Neural cell (in vitro differentiated cells): ENCODE results near the gene LRMDA. TPM values are rescaled to one million over a fixed set of nuclear protein-coding genes. Genes with fewer than 3 reads are reported as not detected.

Source experiments
- H2AFZ ChIP-seq: fragments of 200-600, 300-800 bp; sonication (generic), shearing (Covaris generic); 2 replicates; pipeline ENCODE4 v1.6.0; 2014; ENCODE audit warnings: low read depth, mild to moderate bottlenecking, antibody characterized with exemption, low read length, moderate library complexity
- H3F3A ChIP-seq: fragments of 200-600 bp; shearing (Covaris generic); 2 replicates; pipeline ENCODE4 v1.6.1; 2016; ENCODE audit warnings: mild to moderate bottlenecking, moderate library complexity, mixed read lengths, antibody characterized with exemption, low read length; ENCODE audit not compliant: insufficient read depth, poor library complexity, severe bottlenecking
- H3K27ac ChIP-seq: fragments of 200-600, 300-800 bp; sonication (generic), shearing (Covaris generic); 2 replicates; pipeline ENCODE4 v1.5.1; 2014; ENCODE audit warnings: mild to moderate bottlenecking, low read length, moderate library complexity
- H3K27me3 ChIP-seq: fragments of 300-800, 200-600 bp; sonication (generic), shearing (Covaris generic); 2 replicates; pipeline ENCODE4 v1.6.0; 2014; ENCODE audit warnings: mild to moderate bottlenecking, low read depth, low read length, moderate library complexity; ENCODE audit not compliant: insufficient read depth
- H3K36me3 ChIP-seq: fragments of 300-800, 200-600 bp; sonication (generic), shearing (Covaris generic); 2 replicates; pipeline ENCODE4 v1.5.1; 2014; ENCODE audit warnings: mild to moderate bottlenecking, antibody characterized with exemption, low read length, moderate library complexity; ENCODE audit not compliant: insufficient read depth
- H3K4me2 ChIP-seq: fragments of 300-800, 200-600 bp; sonication (generic), shearing (Covaris generic); 2 replicates; pipeline ENCODE4 v1.6.0; 2014; ENCODE audit warnings: mild to moderate bottlenecking, low read length
- H3K4me3 ChIP-seq: fragments of 300-800, 200-600 bp; sonication (generic), shearing (Covaris generic); 2 replicates; pipeline ENCODE4 v1.5.1; 2014; ENCODE audit warnings: mild to moderate bottlenecking, low read length, moderate library complexity
- H3K79me2 ChIP-seq: fragments of 200-600 bp; shearing (Covaris generic); replicated peaks from 2 replicates; pipeline ENCODE4 v1.6.0; 2014; ENCODE audit warnings: mild to moderate bottlenecking, low read length, moderate library complexity; ENCODE audit not compliant: insufficient read depth
- H3K9ac ChIP-seq: fragments of 300-800, 200-600 bp; sonication (generic), shearing (Covaris generic); 2 replicates; pipeline ENCODE4 v1.6.1; 2016; ENCODE audit warnings: mild to moderate bottlenecking, low read length, mixed read lengths
- H3K9me2 ChIP-seq: fragments of 200-600 bp; shearing (Covaris generic); 2 replicates; pipeline ENCODE4 v1.6.1; 2016; ENCODE audit warnings: mild to moderate bottlenecking, low read length, mixed read lengths; ENCODE audit not compliant: insufficient read depth
- H3K9me3 ChIP-seq: fragments of 200-600, 300-800 bp; sonication (generic), shearing (Covaris generic); 2 replicates; pipeline ENCODE4 v1.6.1; 2016; ENCODE audit warnings: mild to moderate bottlenecking, mixed run types, low read length, moderate library complexity, mixed read lengths
- H4K20me1 ChIP-seq: fragments of 200-600 bp; shearing (Covaris generic); 2 replicates; pipeline ENCODE4 v1.6.1; 2016; ENCODE audit warnings: mild to moderate bottlenecking, mixed run types; ENCODE audit not compliant: insufficient read depth
- EP300 ChIP-seq: fragments of 450-650 bp; conservative IDR thresholded peaks from 2 replicates; pipeline ENCODE4 v1.6.1; 2014; ENCODE audit warnings: antibody characterized with exemption, mild to moderate bottlenecking, moderate library complexity; ENCODE audit not compliant: poor library complexity, severe bottlenecking
- EZH2 ChIP-seq: fragments of 200-600, 300-800 bp; shearing (Covaris generic), sonication (generic); IDR thresholded peaks from 2 replicates; pipeline ENCODE4 v1.6.1; 2014; ENCODE audit warnings: antibody characterized with exemption, low read length, borderline replicate concordance, mild to moderate bottlenecking; ENCODE audit not compliant: insufficient read depth, poor library complexity, severe bottlenecking
- MXI1 ChIP-seq: fragments of 450-650 bp; conservative IDR thresholded peaks from 2 replicates; pipeline ENCODE4 v1.6.1; 2014; ENCODE audit warnings: antibody characterized with exemption, mild to moderate bottlenecking; ENCODE audit not compliant: poor library complexity, severe bottlenecking
- POLR2AphosphoS5 ChIP-seq: IDR thresholded peaks from 2 replicates; pipeline ENCODE4 v1.6.1; 2012
- RAD21 ChIP-seq: fragments of 450-650 bp; conservative IDR thresholded peaks from 2 replicates; pipeline ENCODE4 v1.6.1; 2014; ENCODE audit warnings: antibody characterized with exemption, mild to moderate bottlenecking, moderate library complexity
- SMC3 ChIP-seq: fragments of 450-650 bp; conservative IDR thresholded peaks from 2 replicates; pipeline ENCODE4 v1.6.1; 2014; ENCODE audit warnings: antibody characterized with exemption, mild to moderate bottlenecking, moderate library complexity; ENCODE audit not compliant: poor library complexity
- TAF1 ChIP-seq: IDR thresholded peaks from 2 replicates; pipeline ENCODE4 v1.6.1; 2012; ENCODE audit warnings: low read depth
- polyA plus RNA-seq: library from polyadenylated mRNA; depleted of rRNA; stranded (reverse); fragments of >200 nt; gene quantifications from 2 replicates; pipeline ENCODE4 v1.2.3, GENCODE V29; 2014
- TF ChIP-seq, protein P1 (sequence below): IDR thresholded peaks from 2 replicates; pipeline ENCODE4 v1.6.1; 2012; ENCODE audit warnings: borderline replicate concordance
- TF ChIP-seq, protein P2 (sequence below): fragments of 450-650 bp; IDR thresholded peaks from 2 replicates; pipeline ENCODE4 v1.5.1; 2014; ENCODE audit warnings: antibody characterized with exemption, mild to moderate bottlenecking, moderate library complexity; ENCODE audit not compliant: poor library complexity, severe bottlenecking

Gene LRMDA
- polyA plus RNA-seq, 1 donor from 2014 or later = 5.6 TPM

DNA sequence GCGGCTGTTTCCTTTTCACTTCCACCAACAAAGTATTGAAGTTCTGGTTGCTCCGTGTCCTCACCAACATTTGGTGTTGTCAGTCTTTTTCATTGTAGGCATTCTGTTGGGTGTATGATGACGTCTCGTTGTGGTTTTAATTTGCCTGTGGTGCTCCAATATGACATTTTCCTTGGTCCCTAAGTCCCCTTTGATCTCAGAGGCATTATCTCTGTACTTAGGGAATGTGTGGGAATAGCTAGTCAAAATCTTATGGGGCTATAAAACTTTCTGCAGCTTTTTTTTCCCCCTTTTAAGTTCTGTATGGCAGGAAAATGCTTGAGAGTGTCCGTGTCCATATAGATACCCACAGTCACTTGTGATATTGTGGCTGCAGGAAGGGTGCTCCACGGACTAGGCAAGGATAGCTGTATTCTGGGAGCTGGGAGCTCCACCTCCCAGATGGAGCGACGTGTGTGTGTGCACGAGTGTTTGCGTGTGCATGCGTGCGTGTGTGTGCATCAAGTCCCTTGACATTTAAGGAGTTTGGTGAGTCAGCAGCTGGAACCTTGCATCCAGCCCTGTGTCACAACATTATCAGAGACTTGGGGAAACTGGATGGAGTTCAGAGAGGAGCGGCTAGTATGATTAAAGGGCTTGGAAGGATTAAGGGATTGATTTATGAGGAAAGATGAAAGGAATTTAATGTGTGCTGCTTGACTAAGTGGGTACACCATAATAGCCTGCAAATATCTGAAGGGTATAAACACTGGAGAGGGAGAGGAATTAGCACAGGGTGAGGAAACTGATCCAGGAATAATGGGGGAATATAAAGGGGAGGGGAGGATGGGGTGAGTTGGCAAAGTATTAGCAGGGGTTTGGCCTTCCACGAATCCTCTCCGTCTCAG lies 66.8 kb downstream of the LRMDA start:
- Histone ChIP-seq H2AFZ (no peak overlapping the region), H3K27ac (no peak overlapping the region), H3K4me3 (no peak overlapping the region), H3K27me3 (no peaks in the 10 kb centered on the region), H3K4me2 (no peak overlapping the region), H3K9me3 (no peaks in the 10 kb centered on the region), H3K36me3 (no peaks in the 10 kb centered on the region), H3F3A (no peaks in the 10 kb centered on the region), H3K9ac (no peak overlapping the region), H3K9me2 (no peaks in the 10 kb centered on the region), H4K20me1 (no peaks in the 10 kb centered on the region), H3K79me2 (no peaks in the 10 kb centered on the region)
- TF ChIP-seq EP300 (no peak), SMC3 (no peak), TAF1 (no peak), MXI1 (no peak), POLR2AphosphoS5 (no peak), RAD21 (no peak), EZH2 (no peak)
- TF ChIP-seq, protein P1, sequence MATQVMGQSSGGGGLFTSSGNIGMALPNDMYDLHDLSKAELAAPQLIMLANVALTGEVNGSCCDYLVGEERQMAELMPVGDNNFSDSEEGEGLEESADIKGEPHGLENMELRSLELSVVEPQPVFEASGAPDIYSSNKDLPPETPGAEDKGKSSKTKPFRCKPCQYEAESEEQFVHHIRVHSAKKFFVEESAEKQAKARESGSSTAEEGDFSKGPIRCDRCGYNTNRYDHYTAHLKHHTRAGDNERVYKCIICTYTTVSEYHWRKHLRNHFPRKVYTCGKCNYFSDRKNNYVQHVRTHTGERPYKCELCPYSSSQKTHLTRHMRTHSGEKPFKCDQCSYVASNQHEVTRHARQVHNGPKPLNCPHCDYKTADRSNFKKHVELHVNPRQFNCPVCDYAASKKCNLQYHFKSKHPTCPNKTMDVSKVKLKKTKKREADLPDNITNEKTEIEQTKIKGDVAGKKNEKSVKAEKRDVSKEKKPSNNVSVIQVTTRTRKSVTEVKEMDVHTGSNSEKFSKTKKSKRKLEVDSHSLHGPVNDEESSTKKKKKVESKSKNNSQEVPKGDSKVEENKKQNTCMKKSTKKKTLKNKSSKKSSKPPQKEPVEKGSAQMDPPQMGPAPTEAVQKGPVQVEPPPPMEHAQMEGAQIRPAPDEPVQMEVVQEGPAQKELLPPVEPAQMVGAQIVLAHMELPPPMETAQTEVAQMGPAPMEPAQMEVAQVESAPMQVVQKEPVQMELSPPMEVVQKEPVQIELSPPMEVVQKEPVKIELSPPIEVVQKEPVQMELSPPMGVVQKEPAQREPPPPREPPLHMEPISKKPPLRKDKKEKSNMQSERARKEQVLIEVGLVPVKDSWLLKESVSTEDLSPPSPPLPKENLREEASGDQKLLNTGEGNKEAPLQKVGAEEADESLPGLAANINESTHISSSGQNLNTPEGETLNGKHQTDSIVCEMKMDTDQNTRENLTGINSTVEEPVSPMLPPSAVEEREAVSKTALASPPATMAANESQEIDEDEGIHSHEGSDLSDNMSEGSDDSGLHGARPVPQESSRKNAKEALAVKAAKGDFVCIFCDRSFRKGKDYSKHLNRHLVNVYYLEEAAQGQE = no peak
- TF ChIP-seq, protein P2, sequence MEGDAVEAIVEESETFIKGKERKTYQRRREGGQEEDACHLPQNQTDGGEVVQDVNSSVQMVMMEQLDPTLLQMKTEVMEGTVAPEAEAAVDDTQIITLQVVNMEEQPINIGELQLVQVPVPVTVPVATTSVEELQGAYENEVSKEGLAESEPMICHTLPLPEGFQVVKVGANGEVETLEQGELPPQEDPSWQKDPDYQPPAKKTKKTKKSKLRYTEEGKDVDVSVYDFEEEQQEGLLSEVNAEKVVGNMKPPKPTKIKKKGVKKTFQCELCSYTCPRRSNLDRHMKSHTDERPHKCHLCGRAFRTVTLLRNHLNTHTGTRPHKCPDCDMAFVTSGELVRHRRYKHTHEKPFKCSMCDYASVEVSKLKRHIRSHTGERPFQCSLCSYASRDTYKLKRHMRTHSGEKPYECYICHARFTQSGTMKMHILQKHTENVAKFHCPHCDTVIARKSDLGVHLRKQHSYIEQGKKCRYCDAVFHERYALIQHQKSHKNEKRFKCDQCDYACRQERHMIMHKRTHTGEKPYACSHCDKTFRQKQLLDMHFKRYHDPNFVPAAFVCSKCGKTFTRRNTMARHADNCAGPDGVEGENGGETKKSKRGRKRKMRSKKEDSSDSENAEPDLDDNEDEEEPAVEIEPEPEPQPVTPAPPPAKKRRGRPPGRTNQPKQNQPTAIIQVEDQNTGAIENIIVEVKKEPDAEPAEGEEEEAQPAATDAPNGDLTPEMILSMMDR = no peak

GRCh38 chr10:75498884-75499350 lies 67.5 kb downstream of the LRMDA start:
- Histone ChIP-seq H3K79me2 (no peaks in the 10 kb centered on the region), H3K27ac (no peak overlapping the region), H2AFZ (no peak overlapping the region), H3K9me2 (no peaks in the 10 kb centered on the region), H3K9me3 (no peaks in the 10 kb centered on the region), H3K9ac (no peak overlapping the region), H3K4me3 (no peak overlapping the region), H3F3A (no peaks in the 10 kb centered on the region), H4K20me1 (no peaks in the 10 kb centered on the region), H3K27me3 (no peaks in the 10 kb centered on the region), H3K36me3 (no peaks in the 10 kb centered on the region), H3K4me2 (no peak overlapping the region)
- no peak for TF ChIP-seq TAF1
- TF ChIP-seq, protein P2 = no peak
- TF ChIP-seq RAD21 = no peak
- TF ChIP-seq EZH2 = no peak
- TF ChIP-seq SMC3 = no peak
- TF ChIP-seq, protein P1 = no peak
- TF ChIP-seq POLR2AphosphoS5 = no peak
- no peak for TF ChIP-seq EP300
- TF ChIP-seq MXI1 = no peak
